ENCODE results near the gene MC1R. TPM values are rescaled to one million over a fixed set of nuclear protein-coding genes. Genes with fewer than 3 reads are reported as not detected.
"Not testable (repeated sequence)": the region's sequence is repeated elsewhere in the genome, so short reads cannot be mapped to it uniquely, and the experiment has no call there.

MC1R gene
- total and polyA plus RNA-seq, 2 experiments from 2014 or later = 0.74 to 4.3 TPM

DNA sequence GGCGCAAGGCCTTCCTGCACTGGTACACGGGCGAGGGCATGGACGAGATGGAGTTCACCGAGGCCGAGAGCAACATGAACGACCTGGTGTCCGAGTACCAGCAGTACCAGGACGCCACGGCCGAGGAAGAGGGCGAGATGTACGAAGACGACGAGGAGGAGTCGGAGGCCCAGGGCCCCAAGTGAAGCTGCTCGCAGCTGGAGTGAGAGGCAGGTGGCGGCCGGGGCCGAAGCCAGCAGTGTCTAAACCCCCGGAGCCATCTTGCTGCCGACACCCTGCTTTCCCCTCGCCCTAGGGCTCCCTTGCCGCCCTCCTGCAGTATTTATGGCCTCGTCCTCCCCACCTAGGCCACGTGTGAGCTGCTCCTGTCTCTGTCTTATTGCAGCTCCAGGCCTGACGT is 17.0 kb downstream of the MC1R start:
- ATAC-seq; H3K4me3 ChIP-seq; H3K27me3 ChIP-seq (ENCODE audit: insufficient read depth); H3K27ac Mint-ChIP-seq; H3K9me3 Mint-ChIP-seq; H3K4me3 Mint-ChIP-seq; H3K9me2 ChIP-seq (ENCODE audit: insufficient read depth); H3K27ac ChIP-seq (ENCODE audit: low read depth); DNase-seq (ENCODE audit: low spot score); H4K20me1 ChIP-seq (replicated peaks; ENCODE audit: insufficient read depth); H3K4me2 ChIP-seq; H3K4me1 ChIP-seq (ENCODE audit: insufficient read depth); H2AFZ ChIP-seq; H3K79me2 ChIP-seq (replicated peaks; ENCODE audit: insufficient read depth); H3K4me1 Mint-ChIP-seq: not testable (repeated sequence)
- peaks cover 13% of the 10 kb centered on the region for H3F3A ChIP-seq (replicated peaks; ENCODE audit: low read depth)
- Mint-ChIP-seq H3K36me3 (ENCODE audit: low read depth) (peaks cover 37% of the 10 kb centered on the region), H3K27me3 (ENCODE audit: insufficient read depth, low read depth, poor library complexity) (peaks cover 11% of the 10 kb centered on the region)
- peaks cover 12% of the 10 kb centered on the region for H3K36me3 ChIP-seq (ENCODE audit: insufficient read depth)

- DNase-seq (ENCODE audit: low spot score) (no peak), ATAC-seq (no peak)
- Mint-ChIP-seq H3K27ac (no peak overlapping the region), H3K9me3 (no peaks in the 10 kb centered on the region), H3K4me3 (no peak overlapping the region), H3K36me3 (ENCODE audit: low read depth) (peaks cover 36% of the 10 kb centered on the region), H3K4me1 (no peaks in the 10 kb centered on the region), H3K27me3 (ENCODE audit: insufficient read depth, low read depth, poor library complexity) (peaks cover 11% of the 10 kb centered on the region)
- Histone ChIP-seq H2AFZ (no peak overlapping the region), H3K9me2 (ENCODE audit: insufficient read depth) (no peaks in the 10 kb centered on the region), H4K20me1 (replicated peaks; ENCODE audit: insufficient read depth) (peaks cover 5% of the 10 kb centered on the region; the same call in 1 of the 2 replicates), H3F3A (replicated peaks; ENCODE audit: low read depth) (peaks cover 11% of the 10 kb centered on the region), H3K4me2 (no peak overlapping the region), H3K79me2 (replicated peaks; ENCODE audit: insufficient read depth) (no peaks in the 10 kb centered on the region), H3K27ac (ENCODE audit: low read depth) (no peak overlapping the region), H3K4me3 (no peak overlapping the region), H3K4me1 (ENCODE audit: insufficient read depth) (no peaks in the 10 kb centered on the region), H3K27me3 (ENCODE audit: insufficient read depth) (no peaks in the 10 kb centered on the region), H3K36me3 (ENCODE audit: insufficient read depth) (peaks cover 12% of the 10 kb centered on the region)
- no peak for TF ChIP-seq EZH2 (IDR thresholded peaks at IDR 0.05; ENCODE audit: low read depth, unreplicated experiment)
- TF ChIP-seq POLR2AphosphoS5 (IDR thresholded peaks at IDR 0.05; ENCODE audit: low read depth) = no peak
- TF ChIP-seq EZH2phosphoT487 (IDR thresholded peaks at IDR 0.05; ENCODE audit: unreplicated experiment) = no peak
- no peak for TF ChIP-seq NANOG (IDR thresholded peaks at IDR 0.05; ENCODE audit: borderline replicate concordance)
- no peak for TF ChIP-seq JUNB (IDR thresholded peaks at IDR 0.05; ENCODE audit: unreplicated experiment)
- TF ChIP-seq CTCF (conservative IDR thresholded peaks at IDR 0.05; ENCODE audit: low read depth in 2 of 2) = no peak
- TF ChIP-seq ETS1 (IDR thresholded peaks at IDR 0.05) = no peak
- TF ChIP-seq ZNF114 (CRISPR knock-in tag; IDR thresholded peaks at IDR 0.05) = no peak
- TF ChIP-seq, protein P1, sequence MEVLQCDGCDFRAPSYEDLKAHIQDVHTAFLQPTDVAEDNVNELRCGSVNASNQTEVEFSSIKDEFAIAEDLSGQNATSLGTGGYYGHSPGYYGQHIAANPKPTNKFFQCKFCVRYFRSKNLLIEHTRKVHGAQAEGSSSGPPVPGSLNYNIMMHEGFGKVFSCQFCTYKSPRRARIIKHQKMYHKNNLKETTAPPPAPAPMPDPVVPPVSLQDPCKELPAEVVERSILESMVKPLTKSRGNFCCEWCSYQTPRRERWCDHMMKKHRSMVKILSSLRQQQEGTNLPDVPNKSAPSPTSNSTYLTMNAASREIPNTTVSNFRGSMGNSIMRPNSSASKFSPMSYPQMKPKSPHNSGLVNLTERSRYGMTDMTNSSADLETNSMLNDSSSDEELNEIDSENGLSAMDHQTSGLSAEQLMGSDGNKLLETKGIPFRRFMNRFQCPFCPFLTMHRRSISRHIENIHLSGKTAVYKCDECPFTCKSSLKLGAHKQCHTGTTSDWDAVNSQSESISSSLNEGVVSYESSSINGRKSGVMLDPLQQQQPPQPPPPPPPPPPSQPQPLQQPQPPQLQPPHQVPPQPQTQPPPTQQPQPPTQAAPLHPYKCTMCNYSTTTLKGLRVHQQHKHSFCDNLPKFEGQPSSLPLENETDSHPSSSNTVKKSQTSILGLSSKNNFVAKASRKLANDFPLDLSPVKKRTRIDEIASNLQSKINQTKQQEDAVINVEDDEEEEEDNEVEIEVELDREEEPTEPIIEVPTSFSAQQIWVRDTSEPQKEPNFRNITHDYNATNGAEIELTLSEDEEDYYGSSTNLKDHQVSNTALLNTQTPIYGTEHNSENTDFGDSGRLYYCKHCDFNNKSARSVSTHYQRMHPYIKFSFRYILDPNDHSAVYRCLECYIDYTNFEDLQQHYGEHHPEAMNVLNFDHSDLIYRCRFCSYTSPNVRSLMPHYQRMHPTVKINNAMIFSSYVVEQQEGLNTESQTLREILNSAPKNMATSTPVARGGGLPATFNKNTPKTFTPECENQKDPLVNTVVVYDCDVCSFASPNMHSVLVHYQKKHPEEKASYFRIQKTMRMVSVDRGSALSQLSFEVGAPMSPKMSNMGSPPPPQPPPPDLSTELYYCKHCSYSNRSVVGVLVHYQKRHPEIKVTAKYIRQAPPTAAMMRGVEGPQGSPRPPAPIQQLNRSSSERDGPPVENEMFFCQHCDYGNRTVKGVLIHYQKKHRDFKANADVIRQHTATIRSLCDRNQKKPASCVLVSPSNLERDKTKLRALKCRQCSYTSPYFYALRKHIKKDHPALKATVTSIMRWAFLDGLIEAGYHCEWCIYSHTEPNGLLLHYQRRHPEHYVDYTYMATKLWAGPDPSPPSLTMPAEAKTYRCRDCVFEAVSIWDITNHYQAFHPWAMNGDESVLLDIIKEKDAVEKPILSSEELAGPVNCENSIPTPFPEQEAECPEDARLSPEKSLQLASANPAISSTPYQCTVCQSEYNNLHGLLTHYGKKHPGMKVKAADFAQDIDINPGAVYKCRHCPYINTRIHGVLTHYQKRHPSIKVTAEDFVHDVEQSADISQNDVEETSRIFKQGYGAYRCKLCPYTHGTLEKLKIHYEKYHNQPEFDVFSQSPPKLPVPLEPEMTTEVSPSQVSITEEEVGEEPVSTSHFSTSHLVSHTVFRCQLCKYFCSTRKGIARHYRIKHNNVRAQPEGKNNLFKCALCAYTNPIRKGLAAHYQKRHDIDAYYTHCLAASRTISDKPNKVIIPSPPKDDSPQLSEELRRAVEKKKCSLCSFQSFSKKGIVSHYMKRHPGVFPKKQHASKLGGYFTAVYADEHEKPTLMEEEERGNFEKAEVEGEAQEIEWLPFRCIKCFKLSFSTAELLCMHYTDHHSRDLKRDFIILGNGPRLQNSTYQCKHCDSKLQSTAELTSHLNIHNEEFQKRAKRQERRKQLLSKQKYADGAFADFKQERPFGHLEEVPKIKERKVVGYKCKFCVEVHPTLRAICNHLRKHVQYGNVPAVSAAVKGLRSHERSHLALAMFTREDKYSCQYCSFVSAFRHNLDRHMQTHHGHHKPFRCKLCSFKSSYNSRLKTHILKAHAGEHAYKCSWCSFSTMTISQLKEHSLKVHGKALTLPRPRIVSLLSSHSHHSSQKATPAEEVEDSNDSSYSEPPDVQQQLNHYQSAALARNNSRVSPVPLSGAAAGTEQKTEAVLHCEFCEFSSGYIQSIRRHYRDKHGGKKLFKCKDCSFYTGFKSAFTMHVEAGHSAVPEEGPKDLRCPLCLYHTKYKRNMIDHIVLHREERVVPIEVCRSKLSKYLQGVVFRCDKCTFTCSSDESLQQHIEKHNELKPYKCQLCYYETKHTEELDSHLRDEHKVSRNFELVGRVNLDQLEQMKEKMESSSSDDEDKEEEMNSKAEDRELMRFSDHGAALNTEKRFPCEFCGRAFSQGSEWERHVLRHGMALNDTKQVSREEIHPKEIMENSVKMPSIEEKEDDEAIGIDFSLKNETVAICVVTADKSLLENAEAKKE (CRISPR knock-in tag; IDR thresholded peaks at IDR 0.05) = no peak
- TF ChIP-seq REST (IDR thresholded peaks at IDR 0.05; ENCODE audit: unreplicated experiment) = no peak
Observed at GRCh38 chr16:89936034-89936433, 17.4 kb downstream of the MC1R start.

All from GM23338 (cell line).